ENCODE data around the gene HOXC10.

GRCh38 chr12:53985692-53985993 lies 697 bp downstream of the HOXC10 start:
- no peak for TF ChIP-seq ZNF416 (CRISPR knock-in tag; IDR thresholded peaks at IDR 0.05)
- no peak for TF ChIP-seq NR1H2 (CRISPR knock-in tag; IDR thresholded peaks at IDR 0.05)
- no peak for TF ChIP-seq CTCF (IDR thresholded peaks at IDR 0.05)
- TF ChIP-seq ZBTB43 (CRISPR knock-in tag; IDR thresholded peaks at IDR 0.05) = no peak
- TF ChIP-seq ESRRA (CRISPR knock-in tag; IDR thresholded peaks at IDR 0.05; ENCODE audit: borderline replicate concordance) = no peak
- TF ChIP-seq STAT6 (CRISPR knock-in tag; conservative IDR thresholded peaks at IDR 0.05; ENCODE audit: low read depth) = no peak
- no peak for TF ChIP-seq ATF6 (CRISPR knock-in tag; IDR thresholded peaks at IDR 0.05)
